Measurements from ENCODE around the gene TAF9. TPM values are rescaled to one million over a fixed set of nuclear protein-coding genes. Genes with fewer than 3 reads are reported as not detected.
A peak's percentile ranks its signal among the peaks of the same experiment; 100 is the strongest.

TAF9 gene
- total RNA-seq, 1 donor from 2014 or later, result 32.2 TPM

DNA sequence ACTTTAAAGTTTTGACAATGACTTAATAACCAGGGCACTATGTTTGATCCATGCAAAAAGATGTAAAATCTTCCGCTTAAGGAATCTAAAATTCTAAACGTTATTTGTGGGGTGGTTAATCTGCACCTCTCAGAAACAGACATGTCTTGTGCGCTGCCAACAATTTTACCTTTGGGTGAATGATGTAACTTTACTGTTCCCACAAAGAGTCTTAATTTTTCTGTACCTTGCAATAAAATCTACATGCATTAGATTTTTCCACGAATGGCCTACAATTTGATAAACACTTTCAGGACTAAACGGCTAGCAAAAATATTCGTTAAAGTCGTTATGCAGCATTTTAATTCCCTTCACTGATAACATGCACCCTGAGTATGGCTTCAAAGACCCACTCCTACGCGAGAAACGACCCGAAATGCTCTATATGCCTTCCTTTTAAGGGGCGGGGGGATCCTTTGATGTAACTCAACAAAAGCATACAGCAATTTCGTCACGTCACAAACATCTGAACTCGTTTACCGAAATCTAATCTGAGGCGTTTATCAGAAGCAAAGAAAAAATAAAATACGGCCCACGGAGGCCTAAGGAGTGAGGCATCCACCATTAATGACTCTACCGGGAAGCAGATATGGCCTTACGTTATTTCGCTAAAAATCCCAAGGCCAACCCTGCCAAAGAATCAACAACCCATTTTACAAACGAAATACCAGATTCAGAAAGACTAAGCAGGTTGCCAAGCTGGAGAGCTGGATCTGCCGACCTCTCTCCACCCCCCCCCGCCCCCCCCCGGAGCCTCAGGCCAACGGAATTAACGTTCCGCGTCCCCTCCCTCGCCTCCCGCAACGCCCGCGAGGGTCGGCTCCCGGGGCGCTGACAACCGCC is 621 bp downstream of the TAF9 start:
- no peaks in the 10 kb centered on the region for H3K27me3 ChIP-seq (ENCODE audit: low read depth)
- DNase-seq, result no peak
- H3K9me3 ChIP-seq (replicated peaks), result no peaks in the 10 kb centered on the region
- peak overlapping the region; percentile 97 for H3K27ac ChIP-seq (replicated peaks)
- TF ChIP-seq, protein P1, sequence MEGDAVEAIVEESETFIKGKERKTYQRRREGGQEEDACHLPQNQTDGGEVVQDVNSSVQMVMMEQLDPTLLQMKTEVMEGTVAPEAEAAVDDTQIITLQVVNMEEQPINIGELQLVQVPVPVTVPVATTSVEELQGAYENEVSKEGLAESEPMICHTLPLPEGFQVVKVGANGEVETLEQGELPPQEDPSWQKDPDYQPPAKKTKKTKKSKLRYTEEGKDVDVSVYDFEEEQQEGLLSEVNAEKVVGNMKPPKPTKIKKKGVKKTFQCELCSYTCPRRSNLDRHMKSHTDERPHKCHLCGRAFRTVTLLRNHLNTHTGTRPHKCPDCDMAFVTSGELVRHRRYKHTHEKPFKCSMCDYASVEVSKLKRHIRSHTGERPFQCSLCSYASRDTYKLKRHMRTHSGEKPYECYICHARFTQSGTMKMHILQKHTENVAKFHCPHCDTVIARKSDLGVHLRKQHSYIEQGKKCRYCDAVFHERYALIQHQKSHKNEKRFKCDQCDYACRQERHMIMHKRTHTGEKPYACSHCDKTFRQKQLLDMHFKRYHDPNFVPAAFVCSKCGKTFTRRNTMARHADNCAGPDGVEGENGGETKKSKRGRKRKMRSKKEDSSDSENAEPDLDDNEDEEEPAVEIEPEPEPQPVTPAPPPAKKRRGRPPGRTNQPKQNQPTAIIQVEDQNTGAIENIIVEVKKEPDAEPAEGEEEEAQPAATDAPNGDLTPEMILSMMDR (IDR thresholded peaks at IDR 0.05; ENCODE audit: borderline replicate concordance), result no peak
- intact Hi-C loops (cut with micrococcal nuclease), result no loop called here
- peaks cover 25% of the 10 kb centered on the region for H3K36me3 ChIP-seq
- H3K4me3 ChIP-seq, result peak overlapping the region; percentile 89
- H3K4me1 ChIP-seq, result peaks cover 59% of the 10 kb centered on the region

DNA sequence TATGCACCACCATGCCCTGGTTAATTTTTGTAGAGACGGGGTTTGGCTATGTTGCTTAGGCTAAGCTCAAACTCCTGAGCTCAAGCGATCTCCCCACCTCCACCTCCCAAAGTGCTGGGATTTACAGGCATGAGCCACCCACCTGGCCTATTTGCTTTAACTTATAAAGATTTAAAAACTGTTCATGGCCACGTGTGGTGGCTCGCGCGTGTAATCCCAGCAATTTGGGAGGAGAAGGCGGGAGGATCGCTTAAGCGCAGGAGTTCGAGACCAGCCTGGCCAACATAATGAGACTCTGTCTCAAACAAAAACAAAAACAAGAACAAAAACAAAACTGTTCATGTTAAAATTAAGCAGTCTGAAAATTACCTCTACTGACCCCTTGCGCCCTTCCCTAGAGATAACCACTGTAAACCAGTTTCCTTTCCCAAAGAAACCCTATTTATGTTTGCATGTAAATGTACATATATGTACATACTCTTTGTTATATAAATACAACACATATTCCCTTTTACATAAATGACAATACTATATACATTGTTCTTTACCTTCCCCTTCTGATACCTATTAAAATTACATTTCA is 1.5 kb downstream of the TAF9 start:
- H3K27me3 ChIP-seq (ENCODE audit: low read depth), result no peaks in the 10 kb centered on the region
- intact Hi-C loops (cut with micrococcal nuclease), result no loop called here
- peaks cover 34% of the 10 kb centered on the region for H3K36me3 ChIP-seq
- H3K4me1 ChIP-seq, result peaks cover 59% of the 10 kb centered on the region
- H3K4me3 ChIP-seq, result peak overlapping the region; percentile 89
- DNase-seq, result no peak
- no peak overlapping the region for H3K27ac ChIP-seq (replicated peaks)
- H3K9me3 ChIP-seq (replicated peaks), result no peaks in the 10 kb centered on the region
- TF ChIP-seq, protein P1 (IDR thresholded peaks at IDR 0.05; ENCODE audit: borderline replicate concordance), result no peak

- Histone ChIP-seq H3K4me3 (no peak overlapping the region), H3K4me1 (peaks cover 43% of the 10 kb centered on the region), H3K36me3 (peaks cover 39% of the 10 kb centered on the region), H3K9me3 (replicated peaks) (no peaks in the 10 kb centered on the region), H3K27me3 (ENCODE audit: low read depth) (no peaks in the 10 kb centered on the region), H3K27ac (replicated peaks) (no peak overlapping the region)
- no peak for DNase-seq
- TF ChIP-seq, protein P1 (IDR thresholded peaks at IDR 0.05; ENCODE audit: borderline replicate concordance), result no peak
- intact Hi-C loops (cut with micrococcal nuclease), result no loop called here
Measured at GRCh38 chr5:69364850-69365249, 4.5 kb downstream of the TAF9 start.

DNA sequence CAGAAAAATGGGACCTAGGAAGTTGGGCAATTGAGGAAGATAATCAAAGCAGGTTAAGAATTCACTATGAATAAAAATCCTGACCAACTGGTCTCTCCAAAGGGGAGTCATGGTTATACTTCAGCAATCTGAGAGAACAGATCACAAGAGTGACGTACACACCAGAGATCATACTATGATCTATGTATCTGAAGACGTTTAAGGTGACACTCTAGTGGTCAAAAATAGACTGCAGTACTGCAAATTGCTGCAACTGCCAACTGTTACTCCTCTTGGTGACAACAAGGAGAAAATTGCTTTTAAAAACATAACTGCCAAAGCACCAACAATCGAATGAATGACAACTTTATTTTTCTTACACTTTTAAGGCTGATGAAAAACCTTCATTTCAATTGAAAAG is 4.9 kb downstream of the TAF9 start:
- peaks cover 43% of the 10 kb centered on the region for H3K4me1 ChIP-seq
- intact Hi-C loops (cut with micrococcal nuclease), result no loop called here
- H3K36me3 ChIP-seq, result peaks cover 39% of the 10 kb centered on the region
- no peaks in the 10 kb centered on the region for H3K9me3 ChIP-seq (replicated peaks)
- DNase-seq, result no peak
- TF ChIP-seq, protein P1 (IDR thresholded peaks at IDR 0.05; ENCODE audit: borderline replicate concordance), result peak; percentile 45
- no peaks in the 10 kb centered on the region for H3K27me3 ChIP-seq (ENCODE audit: low read depth)
- no peak overlapping the region for H3K4me3 ChIP-seq
- no peak overlapping the region for H3K27ac ChIP-seq (replicated peaks)

- Histone ChIP-seq H3K36me3 (peaks cover 25% of the 10 kb centered on the region), H3K27ac (replicated peaks) (no peak overlapping the region), H3K4me1 (peaks cover 20% of the 10 kb centered on the region), H3K4me3 (no peak overlapping the region), H3K9me3 (replicated peaks) (no peaks in the 10 kb centered on the region), H3K27me3 (ENCODE audit: low read depth) (no peaks in the 10 kb centered on the region)
- intact Hi-C loops (cut with micrococcal nuclease), result no loop called here
- DNase-seq, result no peak
- TF ChIP-seq, protein P1 (IDR thresholded peaks at IDR 0.05; ENCODE audit: borderline replicate concordance), result no peak
Measured at GRCh38 chr5:69360442-69360841, 8.9 kb downstream of the TAF9 start.
